Astrocyte (in vitro differentiated cells and primary cell): Measurements from ENCODE around the gene AFG1L. TPM values are rescaled to one million over a fixed set of nuclear protein-coding genes. Genes with fewer than 3 reads are reported as not detected.

ENCODE experiments used
- DNase-seq: peaks from one replicate; pipeline ENCODE4 v3.0.0-alpha.2; 2010; ENCODE audit warnings: low read depth
- FAIRE-seq: peaks from 2 replicates; lab custom pipeline; 2011; peaks lifted over from hg19 to GRCh38; lab: Jason Lieb, UNC
- H2AFZ ChIP-seq: 2 replicates; pipeline ENCODE4 v1.6.0; 2012; ENCODE audit warnings: low read depth, low read length, inconsistent platforms
- H3K27ac ChIP-seq: 2 replicates; pipeline ENCODE4 v1.5.1; 2011; ENCODE audit warnings: low read depth, low read length, inconsistent platforms
- H3K27me3 ChIP-seq: 2 replicates; pipeline ENCODE4 v1.6.0; 2011; ENCODE audit warnings: low read length, inconsistent platforms; ENCODE audit not compliant: insufficient read depth
- H3K36me3 ChIP-seq: 2 replicates; pipeline ENCODE4 v1.5.1; 2011; ENCODE audit warnings: low read length, inconsistent platforms; ENCODE audit not compliant: insufficient read depth
- H3K4me1 ChIP-seq: 2 replicates; pipeline ENCODE4 v1.5.1; 2011; ENCODE audit warnings: low read length, inconsistent platforms; ENCODE audit not compliant: insufficient read depth
- H3K4me2 ChIP-seq: 2 replicates; pipeline ENCODE4 v1.6.0; 2012; ENCODE audit warnings: low read length, inconsistent platforms
- H3K4me3 ChIP-seq: 2 replicates; pipeline ENCODE4 v1.5.1; 2011; ENCODE audit warnings: low read depth, mild to moderate bottlenecking, low read length, inconsistent platforms; ENCODE audit not compliant: insufficient read depth
- H3K79me2 ChIP-seq: 2 replicates; pipeline ENCODE4 v1.6.0; 2012; ENCODE audit warnings: mild to moderate bottlenecking, low read length, inconsistent platforms; ENCODE audit not compliant: insufficient read depth
- H3K9ac ChIP-seq: 2 replicates; pipeline ENCODE4 v1.6.0; 2012; ENCODE audit warnings: mild to moderate bottlenecking, low read length, inconsistent platforms
- H3K9me3 ChIP-seq: 2 replicates; pipeline ENCODE4 v1.5.1; 2012; ENCODE audit warnings: low read depth, mild to moderate bottlenecking, low read length, inconsistent platforms; ENCODE audit not compliant: insufficient read depth
- H4K20me1 ChIP-seq: 2 replicates; pipeline ENCODE4 v1.6.0; 2012; ENCODE audit warnings: low read length, inconsistent platforms; ENCODE audit not compliant: insufficient read depth
- H3K27ac Mint-ChIP-seq: one replicate; pipeline ENCODE4 v1.8.0; 2021; ENCODE audit warnings: mild to moderate bottlenecking, mixed read lengths; ENCODE audit not compliant: unreplicated experiment
- H3K27me3 Mint-ChIP-seq: one replicate; pipeline ENCODE4 v1.8.0; 2021; ENCODE audit warnings: low read depth, mixed read lengths; ENCODE audit not compliant: unreplicated experiment
- H3K36me3 Mint-ChIP-seq: one replicate; pipeline ENCODE4 v1.8.0; 2021; ENCODE audit warnings: low read depth, mixed read lengths; ENCODE audit not compliant: unreplicated experiment
- H3K4me1 Mint-ChIP-seq: one replicate; pipeline ENCODE4 v1.8.0; 2021; ENCODE audit warnings: low read depth, mixed read lengths; ENCODE audit not compliant: unreplicated experiment
- H3K4me3 Mint-ChIP-seq: one replicate; pipeline ENCODE4 v1.8.0; 2021; ENCODE audit warnings: mild to moderate bottlenecking, moderate library complexity, mixed read lengths; ENCODE audit not compliant: unreplicated experiment
- H3K9me3 Mint-ChIP-seq: one replicate; pipeline ENCODE4 v1.8.0; 2021; ENCODE audit warnings: mild to moderate bottlenecking, mixed read lengths; ENCODE audit not compliant: unreplicated experiment
- CTCF ChIP-seq: IDR thresholded peaks from 2 replicates; pipeline ENCODE4 v1.5.1; 2011; ENCODE audit warnings: low read depth, mild to moderate bottlenecking, inconsistent platforms, low read length, moderate library complexity; ENCODE audit not compliant: insufficient read depth
- EZH2 ChIP-seq: IDR thresholded peaks from 2 replicates; pipeline ENCODE4 v1.6.1; 2012; ENCODE audit warnings: mild to moderate bottlenecking, low read length, inconsistent platforms; ENCODE audit not compliant: insufficient read depth
- total RNA-seq: library from RNA; stranded (reverse); gene quantifications from 2 replicates; pipeline ENCODE4 v1.2.1, GENCODE V29; 2021

Gene AFG1L
- total RNA-seq, 1 donor from 2014 or later = 7.9 TPM

GRCh38 chr6:108417027-108417426, 122.2 kb downstream of the AFG1L start:
- H3K27ac Mint-ChIP-seq = no peak overlapping the region
- TF ChIP-seq EZH2 (no peak), CTCF (no peak)

GRCh38 chr6:108419474-108419873, 124.6 kb downstream of the AFG1L start:
- TF ChIP-seq CTCF = no peak
- no peak for TF ChIP-seq EZH2
- Mint-ChIP-seq H3K4me1 (no peaks in the 10 kb centered on the region), H3K36me3 (no peaks in the 10 kb centered on the region), H3K27me3 (no peaks in the 10 kb centered on the region), H3K9me3 (peaks cover 9% of the 10 kb centered on the region), H3K27ac (no peak overlapping the region), H3K4me3 (no peak overlapping the region)
- Histone ChIP-seq H3K4me2 (no peak overlapping the region), H3K9ac (no peak overlapping the region), H3K9me3 (no peaks in the 10 kb centered on the region), H4K20me1 (no peaks in the 10 kb centered on the region), H3K27ac (no peak overlapping the region), H3K79me2 (no peaks in the 10 kb centered on the region), H2AFZ (no peak overlapping the region), H3K4me3 (no peak overlapping the region), H3K36me3 (no peaks in the 10 kb centered on the region), H3K4me1 (no peaks in the 10 kb centered on the region), H3K27me3 (no peaks in the 10 kb centered on the region)
- no peak for DNase-seq
- no peak for FAIRE-seq

More at GRCh38 chr6:108417027-108417426, 122.2 kb downstream of the AFG1L start:
- no peak overlapping the region for H3K4me2 ChIP-seq
- H2AFZ ChIP-seq = no peak overlapping the region
- H3K36me3 ChIP-seq = no peaks in the 10 kb centered on the region
- no peaks in the 10 kb centered on the region for H3K27me3 Mint-ChIP-seq
- FAIRE-seq (no peak), DNase-seq (peak; percentile 57)
- H3K4me3 ChIP-seq = no peak overlapping the region
- no peak overlapping the region for H3K27ac ChIP-seq
- no peaks in the 10 kb centered on the region for H3K9me3 ChIP-seq
- no peak overlapping the region for H3K9ac ChIP-seq
- H3K27me3 ChIP-seq = no peaks in the 10 kb centered on the region
- no peaks in the 10 kb centered on the region for H3K4me1 ChIP-seq
- no peaks in the 10 kb centered on the region for H4K20me1 ChIP-seq
- H3K4me3 Mint-ChIP-seq = no peak overlapping the region
- peaks cover 12% of the 10 kb centered on the region for H3K36me3 Mint-ChIP-seq
- H3K79me2 ChIP-seq = no peaks in the 10 kb centered on the region
- H3K9me3 Mint-ChIP-seq = peaks cover 26% of the 10 kb centered on the region
- no peaks in the 10 kb centered on the region for H3K4me1 Mint-ChIP-seq

GRCh38 chr6:108419934-108420609, 125.2 kb downstream of the AFG1L start:
- H3K36me3 ChIP-seq = no peaks in the 10 kb centered on the region
- FAIRE-seq = no peak

More at GRCh38 chr6:108419934-108420609, 125.2 kb downstream of the AFG1L start:
- H3K4me3 ChIP-seq = no peak overlapping the region
- no peaks in the 10 kb centered on the region for H3K4me1 ChIP-seq
- Mint-ChIP-seq H3K9me3 (peaks cover 6% of the 10 kb centered on the region), H3K27ac (no peak overlapping the region), H3K27me3 (no peaks in the 10 kb centered on the region), H3K4me3 (no peak overlapping the region), H3K4me1 (no peaks in the 10 kb centered on the region), H3K36me3 (no peaks in the 10 kb centered on the region)
- no peak for DNase-seq
- no peaks in the 10 kb centered on the region for H3K27me3 ChIP-seq
- H3K27ac ChIP-seq = no peak overlapping the region
- H4K20me1 ChIP-seq = no peaks in the 10 kb centered on the region
- TF ChIP-seq EZH2 (no peak), CTCF (no peak)
- H3K4me2 ChIP-seq = no peak overlapping the region
- no peaks in the 10 kb centered on the region for H3K9me3 ChIP-seq
- H3K9ac ChIP-seq = no peak overlapping the region
- no peak overlapping the region for H2AFZ ChIP-seq
- no peaks in the 10 kb centered on the region for H3K79me2 ChIP-seq
